GM10847 (cell line): ENCODE results near the gene TIMM10.

Experiments
- POLR2A ChIP-seq: IDR thresholded peaks from 2 replicates; pipeline ENCODE4 v1.6.1; 2011; ENCODE audit not compliant: insufficient read length; ENCODE audit errors: extremely low read depth

The TIMM10 gene, protein sequence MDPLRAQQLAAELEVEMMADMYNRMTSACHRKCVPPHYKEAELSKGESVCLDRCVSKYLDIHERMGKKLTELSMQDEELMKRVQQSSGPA

DNA sequence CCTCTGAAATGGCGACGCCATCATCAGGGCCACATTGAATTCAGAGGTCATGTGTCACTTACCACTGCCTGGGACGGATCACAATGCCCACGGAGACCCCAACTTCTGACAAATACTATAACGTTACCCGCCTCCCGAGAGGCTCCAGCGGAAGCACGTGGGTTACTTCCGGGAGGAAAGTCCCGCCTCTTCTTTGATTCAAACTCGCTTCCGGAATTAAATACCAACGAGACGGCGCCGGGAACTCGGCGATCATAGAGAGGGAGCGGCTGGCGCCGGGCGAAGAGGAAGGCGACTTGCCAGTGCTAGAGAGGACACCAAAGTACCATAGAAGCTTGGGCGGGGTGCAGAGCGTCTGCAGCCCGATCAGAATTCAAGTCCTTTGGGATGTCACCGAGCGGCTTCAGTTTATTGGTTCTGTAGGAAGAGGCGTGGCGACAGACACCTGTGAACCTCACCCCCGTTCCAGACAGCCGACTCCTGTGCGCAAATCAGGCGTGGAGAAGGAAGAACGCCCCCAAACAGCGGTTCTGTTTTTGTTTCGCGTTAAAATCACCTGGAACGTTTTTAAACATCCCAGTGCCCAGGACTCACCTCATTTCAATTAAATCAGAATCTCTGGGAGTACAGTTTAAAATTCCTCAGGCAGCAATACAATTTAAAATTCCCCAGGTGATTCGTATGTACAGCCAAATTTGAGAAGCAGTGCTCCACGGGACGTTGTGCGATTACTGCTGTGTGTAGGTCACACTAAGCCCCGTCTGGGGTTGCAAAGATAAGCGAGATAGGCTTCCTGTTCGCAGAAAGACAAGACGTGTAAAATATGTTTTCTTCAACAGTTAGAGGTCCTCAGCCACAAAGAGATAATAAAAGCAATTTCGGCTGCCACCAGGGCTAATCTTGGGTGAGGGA, at the start of gene TIMM10:
Gene TIMM10, minus strand, starts transcription at position 159 of the 912 bp plus-strand sequence. CDS start 565 bp downstream, outside the sequence.
- peak; percentile 27 for TF ChIP-seq POLR2A

DNA sequence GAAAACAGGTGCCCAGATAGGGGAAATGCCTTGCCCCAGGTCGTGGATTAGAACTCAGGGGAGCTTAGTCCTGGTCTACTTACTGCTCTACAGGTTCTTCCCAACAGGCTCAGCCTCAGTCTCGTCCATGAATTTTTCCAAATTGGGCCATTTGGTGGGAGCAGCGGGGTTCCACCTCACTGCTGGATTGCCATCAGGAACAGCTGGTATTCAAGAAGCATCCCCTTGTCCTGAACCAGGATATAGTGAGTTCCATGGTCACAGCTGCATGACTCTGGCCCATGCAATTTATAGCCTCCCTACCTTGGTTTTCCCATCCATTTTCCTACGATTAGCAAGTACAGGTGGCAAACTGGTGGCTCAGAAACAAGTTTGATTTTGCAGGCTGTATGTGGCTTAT, 43.5 kb upstream of the TIMM10 start:
- no peak for TF ChIP-seq POLR2A

DNA sequence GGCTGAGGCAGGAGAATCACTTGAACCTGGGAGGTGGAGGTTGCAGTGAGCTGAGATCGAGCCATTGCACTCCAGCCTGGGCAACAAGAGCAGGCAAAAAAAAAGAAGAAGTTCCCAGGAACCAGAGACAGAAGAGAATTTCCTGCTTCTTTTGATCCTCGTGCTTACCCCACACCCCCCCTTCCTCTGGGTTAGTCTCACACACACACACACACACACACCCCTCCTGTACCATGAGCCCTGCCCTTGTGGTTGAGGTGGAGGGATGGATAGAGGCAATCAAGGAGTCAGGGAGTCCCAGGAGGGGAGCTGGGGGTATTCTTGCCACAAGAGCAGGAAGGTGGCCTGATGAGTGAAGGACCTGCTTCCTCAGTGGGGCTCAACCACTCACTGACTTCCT, 41.1 kb upstream of the TIMM10 start:
- TF ChIP-seq POLR2A: no peak

DNA sequence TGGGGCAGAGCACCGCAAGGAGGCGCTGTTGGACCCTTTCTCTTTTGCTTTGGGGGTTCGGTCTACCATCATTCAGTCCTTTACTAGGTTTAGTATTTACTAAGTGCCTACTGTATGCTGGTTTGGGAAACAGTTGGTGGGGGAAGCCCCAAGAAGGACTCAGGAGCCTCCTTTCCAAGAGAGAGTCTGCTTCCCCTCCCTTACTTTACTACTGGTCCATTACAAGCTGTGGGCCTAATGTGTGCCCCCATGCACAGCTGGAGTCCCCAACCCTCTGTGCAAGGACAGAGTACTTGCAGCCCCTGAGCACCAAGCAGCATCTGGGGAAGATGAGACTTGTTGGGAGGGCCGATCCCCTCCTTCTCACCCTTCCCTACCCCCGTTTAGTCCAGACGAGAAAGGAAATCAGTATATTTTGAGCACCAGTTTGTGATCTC, 37.8 kb upstream of the TIMM10 start:
- no peak for TF ChIP-seq POLR2A

DNA sequence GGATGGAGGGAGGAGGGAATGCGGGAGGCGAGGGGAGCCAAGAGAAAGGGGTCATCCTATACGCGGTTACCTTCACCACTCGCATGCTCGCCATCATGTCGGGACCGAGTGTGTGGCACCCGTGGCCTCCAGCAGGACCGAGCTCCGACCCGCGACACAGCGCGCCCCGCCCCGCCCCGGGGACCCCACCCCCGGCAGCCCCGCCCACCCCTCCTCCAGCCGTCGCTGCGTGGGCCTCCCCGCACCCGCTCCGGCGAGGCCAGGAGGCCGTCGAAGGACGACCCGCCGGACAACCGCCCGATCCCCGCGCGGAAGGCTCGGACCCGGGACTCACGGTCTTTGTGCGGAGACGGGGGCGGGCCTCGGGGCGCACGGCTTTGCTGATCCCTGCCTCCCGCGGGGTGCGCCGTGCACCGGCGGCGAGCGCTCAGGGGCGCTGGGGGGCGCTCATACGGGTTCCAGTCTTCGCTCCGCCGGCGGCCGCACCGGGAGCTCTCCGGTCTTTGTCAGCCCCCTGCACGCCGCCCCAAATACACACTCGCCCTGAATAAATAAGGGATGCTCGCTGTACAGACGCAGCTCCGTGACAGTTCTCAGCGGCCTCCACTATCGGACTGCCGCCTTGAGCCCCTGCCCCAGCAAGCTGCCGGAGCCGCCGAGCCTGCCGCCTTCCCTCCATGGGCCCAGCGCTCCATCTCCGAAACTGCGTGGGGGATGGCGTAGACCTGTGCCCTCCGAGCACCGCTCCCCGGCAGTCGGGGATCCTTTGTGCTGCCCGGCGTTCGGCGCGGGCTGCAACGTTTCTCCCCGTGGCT, 37.2 kb upstream of the TIMM10 start, which contains the start of gene UBE2L6:
Gene UBE2L6, minus strand, starts transcription at position 158 of the 815 bp plus-strand sequence. Its CDS starts 61 bp downstream, at position 97.
- peak; percentile 14 for TF ChIP-seq POLR2A

DNA sequence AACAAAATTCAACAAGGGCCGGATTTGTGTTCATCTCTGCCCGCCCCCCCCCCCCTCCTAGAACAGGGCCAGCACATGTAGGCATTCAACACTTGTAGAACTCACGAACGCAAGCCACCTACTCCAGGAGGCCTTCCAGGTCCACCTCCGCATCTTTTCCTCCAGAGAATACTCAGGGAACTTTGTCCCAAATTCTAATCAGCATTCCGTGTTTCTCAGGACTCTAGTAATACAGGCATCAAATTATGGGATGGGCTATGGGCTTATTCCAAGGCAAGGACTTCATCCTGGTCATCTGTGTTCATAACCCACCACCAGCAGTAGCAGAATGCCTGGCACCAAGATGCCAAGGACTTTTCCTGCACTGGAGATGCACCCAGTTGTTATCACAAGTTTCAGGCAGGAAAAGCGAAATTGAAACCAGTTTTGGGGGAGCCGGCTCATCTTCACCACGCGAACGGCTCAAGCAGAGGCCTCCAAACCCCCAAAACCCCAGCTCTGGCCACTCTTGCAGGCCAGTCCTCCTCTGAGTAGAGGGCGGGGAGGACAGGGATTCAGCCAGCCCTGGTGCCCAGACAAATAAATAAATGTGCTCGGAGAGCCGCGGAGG, 36.5 kb upstream of the TIMM10 start:
- no peak for TF ChIP-seq POLR2A

DNA sequence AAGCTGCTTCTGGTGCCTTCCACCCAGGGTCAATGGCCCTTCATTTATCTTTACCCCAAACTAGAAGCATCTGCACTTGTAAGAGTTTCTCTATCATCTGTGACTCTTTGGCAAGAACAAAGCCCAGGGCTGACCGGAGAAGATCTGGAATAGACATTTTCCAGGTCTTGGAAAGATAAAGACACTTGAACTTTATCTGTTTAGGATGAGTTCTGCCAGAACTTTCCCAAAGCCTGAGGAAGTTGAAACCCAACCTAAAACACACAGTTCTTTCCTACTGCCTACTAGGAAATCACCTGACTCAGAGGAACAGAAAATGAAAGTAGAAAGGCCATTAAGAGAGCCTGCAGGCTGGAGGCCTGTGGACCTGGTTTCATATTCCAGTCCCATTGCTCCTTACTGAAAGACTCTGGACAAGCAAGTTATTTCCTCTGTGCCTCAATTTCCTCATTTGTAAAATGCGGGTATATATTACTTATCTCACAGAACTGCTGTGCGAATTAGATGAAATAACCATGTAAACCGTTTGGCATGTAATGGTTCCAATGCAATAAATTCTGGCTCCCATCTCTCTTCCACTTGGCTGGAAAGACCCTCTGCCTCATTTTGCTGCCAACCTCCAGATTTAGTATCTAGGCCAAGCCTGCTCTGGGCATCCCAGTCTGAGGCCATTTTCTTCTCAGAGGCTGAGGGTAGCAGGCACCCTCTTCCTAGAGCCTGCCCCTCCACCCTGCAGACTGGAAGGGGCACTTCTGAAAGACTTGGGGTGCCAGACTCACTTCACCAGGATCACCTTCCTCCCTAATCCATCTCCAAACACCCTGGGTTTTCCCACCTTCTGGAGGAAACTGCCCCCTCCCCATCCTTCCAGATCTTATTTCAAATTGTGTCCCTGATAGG, 35.7 kb upstream of the TIMM10 start:
- peak; percentile 35 for TF ChIP-seq POLR2A

DNA sequence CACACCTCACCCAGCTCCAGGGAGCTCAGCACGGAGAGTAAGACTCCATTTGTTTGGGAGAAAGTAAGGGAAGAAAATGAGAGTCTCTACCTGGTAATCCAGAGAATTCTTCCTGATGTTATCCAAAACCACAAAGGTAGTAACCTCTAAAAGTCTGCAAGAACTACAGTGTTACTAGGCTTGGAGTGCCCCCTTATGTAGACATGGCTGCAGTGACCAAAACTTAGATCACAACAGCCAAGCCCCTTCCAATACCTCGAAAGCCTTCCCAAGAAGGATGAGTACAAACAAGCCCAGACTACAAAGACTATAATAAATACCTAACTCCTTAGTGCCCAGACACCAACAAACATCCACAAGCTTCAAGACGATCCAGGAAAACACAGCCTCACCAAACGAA, 32.0 kb upstream of the TIMM10 start:
- TF ChIP-seq POLR2A: no peak

DNA sequence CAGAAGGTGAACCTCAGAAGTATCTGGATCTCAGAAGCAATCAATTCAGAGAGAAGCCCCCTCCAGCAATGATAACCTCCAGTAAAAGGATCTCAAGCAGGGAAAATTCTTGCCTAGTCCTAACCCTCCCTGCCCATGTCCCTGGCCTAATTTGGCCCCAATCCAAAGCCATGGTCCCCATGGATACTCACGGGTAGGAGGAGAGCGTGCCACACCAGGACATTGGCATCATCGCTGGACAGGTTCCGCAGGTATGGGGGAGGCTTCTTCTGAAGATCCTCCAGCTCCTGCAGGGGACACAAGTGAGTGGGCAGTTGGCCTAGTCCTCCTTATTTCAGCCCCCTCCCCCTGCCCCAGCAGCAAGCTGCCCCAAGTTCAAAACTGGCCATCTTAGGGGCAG, 29.6 kb upstream of the TIMM10 start:
- TF ChIP-seq POLR2A: no peak

DNA sequence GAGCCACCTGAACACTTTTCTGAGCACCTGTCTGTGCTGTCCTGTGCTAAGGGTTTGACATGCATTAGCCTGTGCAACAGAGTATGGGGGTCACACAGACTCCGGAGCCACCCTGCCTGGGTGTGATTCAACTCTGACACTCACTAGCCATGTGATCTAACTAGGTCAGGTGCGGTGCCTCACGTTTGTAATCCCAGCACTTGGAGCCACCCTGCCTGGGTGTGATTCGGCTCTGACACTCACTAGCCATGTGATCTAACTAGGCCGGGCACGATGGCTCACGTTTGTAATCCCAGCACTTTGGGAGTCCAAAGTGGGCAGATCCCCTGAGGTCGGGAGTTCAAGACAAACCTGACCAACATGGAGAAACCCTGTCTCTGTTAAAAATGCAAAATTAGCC, 25.5 kb upstream of the TIMM10 start:
- no peak for TF ChIP-seq POLR2A

DNA sequence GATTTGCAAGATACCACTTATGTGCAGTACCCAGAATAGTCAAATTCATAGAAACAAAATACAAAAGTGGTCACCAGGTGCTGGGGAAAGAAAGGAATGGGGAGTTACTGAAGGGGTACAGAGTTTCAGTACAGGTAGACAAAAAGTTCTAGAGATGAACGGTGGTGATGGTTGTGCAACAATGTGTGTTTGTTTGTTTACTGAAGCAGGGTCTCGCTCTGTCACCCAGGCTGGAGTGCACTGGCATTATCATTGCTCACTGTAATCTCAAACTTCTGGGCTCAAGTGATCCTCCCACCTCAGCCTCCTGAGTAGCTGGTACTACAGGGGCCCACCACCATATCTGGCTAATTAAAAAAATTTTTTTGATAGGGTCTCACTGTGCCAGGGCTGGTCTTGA, 24.8 kb upstream of the TIMM10 start:
- TF ChIP-seq POLR2A: no peak

DNA sequence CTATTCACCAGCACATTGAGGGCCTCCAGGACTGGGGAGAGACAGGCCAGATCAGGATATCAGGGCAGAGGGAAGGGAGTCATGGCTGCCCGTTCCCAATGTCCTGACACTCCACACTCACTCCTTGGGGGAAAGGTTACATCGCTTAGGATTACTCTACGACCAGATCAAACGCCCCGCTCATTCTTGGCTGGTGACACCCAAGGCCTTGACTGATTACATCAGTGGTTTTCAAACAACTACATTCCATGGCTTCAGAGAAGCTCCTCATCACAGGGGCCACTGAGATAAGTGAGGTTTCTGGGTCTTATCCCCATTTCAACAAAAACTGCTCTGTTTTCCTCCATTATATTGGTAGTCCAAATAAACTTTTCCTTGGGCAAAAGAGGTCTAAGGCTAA, 21.9 kb upstream of the TIMM10 start:
- no peak for TF ChIP-seq POLR2A

DNA sequence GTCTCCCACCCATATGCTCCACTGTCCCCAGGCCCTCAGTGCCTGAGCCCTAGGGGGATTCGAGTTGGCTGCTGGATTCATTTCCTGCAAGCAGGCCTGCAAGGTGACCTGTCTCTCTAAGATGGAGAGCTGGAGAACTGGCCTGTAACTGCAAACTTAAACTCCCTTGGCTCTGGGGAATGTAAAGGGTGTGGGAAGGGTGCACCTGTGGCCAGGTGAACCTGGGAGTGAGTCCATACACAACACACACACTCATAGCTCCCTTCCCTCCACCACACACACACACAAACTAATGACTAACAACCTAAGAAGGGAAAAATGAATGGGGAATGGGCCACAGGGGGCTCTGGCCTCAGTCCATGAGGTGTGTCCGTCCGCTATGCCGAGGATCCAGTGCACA, 21.4 kb upstream of the TIMM10 start:
- no peak for TF ChIP-seq POLR2A

DNA sequence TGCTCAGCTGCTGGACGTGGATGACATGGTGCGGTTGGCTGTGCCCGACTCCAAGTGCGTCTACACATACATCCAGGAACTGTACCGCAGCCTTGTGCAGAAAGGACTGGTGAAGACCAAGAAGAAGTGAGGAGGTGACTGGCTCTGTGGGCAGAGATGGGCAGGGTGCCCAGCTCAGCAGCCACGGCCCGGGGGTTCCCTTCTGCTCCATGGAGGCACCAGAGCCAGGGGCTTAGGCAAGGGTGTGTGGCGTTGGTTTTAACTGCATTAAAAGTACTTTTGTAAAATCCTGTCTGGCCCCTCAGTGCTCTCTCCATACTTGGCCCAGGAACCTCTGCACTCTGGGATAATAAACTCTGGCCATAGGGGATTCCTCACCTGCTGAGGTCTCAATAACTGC, 19.4 kb upstream of the TIMM10 start:
- no peak for TF ChIP-seq POLR2A

DNA sequence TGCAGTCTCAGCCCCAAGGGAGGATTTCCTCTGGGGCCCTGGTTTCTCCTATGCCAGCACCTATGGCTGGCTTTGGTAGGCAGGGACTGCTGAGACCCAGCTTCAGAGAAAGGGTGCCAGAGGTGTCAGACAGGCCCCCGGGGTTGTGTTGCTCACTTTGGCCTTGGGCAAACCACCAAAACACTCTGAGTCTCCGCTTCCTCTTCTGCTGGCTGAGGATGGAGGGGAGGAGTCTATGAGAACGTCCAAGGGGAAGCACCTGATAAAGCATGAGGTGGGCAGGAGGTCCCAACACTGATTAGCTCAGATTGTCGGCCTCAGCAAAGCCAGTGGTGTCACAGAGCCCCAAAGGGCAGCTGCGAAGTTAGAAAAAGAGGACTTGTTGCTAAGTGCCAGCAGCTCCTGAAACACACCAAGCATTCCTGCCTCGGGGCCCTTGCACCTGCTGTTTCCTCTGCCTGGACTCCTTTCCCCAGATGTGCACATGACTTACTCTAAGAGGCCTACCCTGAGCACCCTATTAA, 17.4 kb upstream of the TIMM10 start:
- no peak for TF ChIP-seq POLR2A
